Gastroesophageal sphincter (tissue), 4 donors: ENCODE data around the gene SCO2. TPM values are rescaled to one million over a fixed set of nuclear protein-coding genes. Genes with fewer than 3 reads are reported as not detected.

Experiments
- ATAC-seq: fragments of 150-250 bp; one replicate; pipeline ENCODE4 v1.9.1; 2016; ENCODE audit warnings: mild to moderate bottlenecking, moderate library complexity
- H3K27ac ChIP-seq, 4 donors: fragments of 200-600 bp; sonication (generic) in 3 of 4; 1 replicate in 3 of 4; 2 replicates in 1 of 4; pipeline ENCODE4 v1.5.1; 2016 to 2019
- H3K27me3 ChIP-seq: fragments of 200-600 bp; sonication (generic); one replicate; pipeline ENCODE4 v1.5.1; 2019
- H3K36me3 ChIP-seq, 2 donors: fragments of 200-600 bp; sonication (generic); one replicate each; pipeline ENCODE4 v1.5.1; 2019; ENCODE audit warnings: control low read depth in 1 of 2
- H3K4me1 ChIP-seq, 3 donors: fragments of 200-600 bp; sonication (generic); 1 replicate in 2 of 3; 2 replicates in 1 of 3; pipeline ENCODE4 v1.5.1; 2016 to 2019; ENCODE audit warnings: control low read depth in 2 of 3
- H3K4me3 ChIP-seq, 2 donors: fragments of 200-600 bp; sonication (generic); one replicate each; pipeline ENCODE4 v1.5.1; 2019; ENCODE audit warnings: mild to moderate bottlenecking in 1 of 2, moderate library complexity in 1 of 2
- H3K9me3 ChIP-seq, 3 donors: fragments of 200-600 bp; sonication (generic); one replicate each; pipeline ENCODE4 v1.5.1; 2017 to 2019; ENCODE audit warnings: control low read depth in 2 of 3
- EP300 ChIP-seq: sonication (generic); formaldehyde crosslinking; IDR thresholded peaks from one replicate; pipeline ENCODE4 v1.6.1; 2017; ENCODE audit warnings: antibody characterized with exemption, mild to moderate bottlenecking
- POLR2A ChIP-seq, 2 donors: fragments of 450-650 bp; IDR thresholded peaks; one replicate each; pipeline ENCODE4 v1.6.1; 2017; ENCODE audit warnings: antibody characterized with exemption in 2 of 2, mild to moderate bottlenecking in 2 of 2, moderate library complexity in 1 of 2
- POLR2AphosphoS5 ChIP-seq: sonication (generic); formaldehyde crosslinking; IDR thresholded peaks from one replicate; pipeline ENCODE4 v1.6.1; 2017; ENCODE audit warnings: antibody characterized with exemption
- WGBS, 2 donors: methylation state at CpG; one replicate each; pipeline ENCODE4 v1.1.5; 2018; ENCODE audit warnings: low coverage in 1 of 2; 5-methylcytosine and 5-hydroxymethylcytosine counted together
- total RNA-seq, 4 donors: library from RNA; depleted of rRNA; stranded (reverse); fragments of >200 nt; gene quantifications; one replicate each; pipeline ENCODE4 v1.1.0, GENCODE V29; 2016
- TF ChIP-seq, protein P1 (sequence below), 4 experiments: fragments of 200-600 bp in 2 of 4; fragments of 450-650 bp in 2 of 4; sonication (generic) in 1 of 4; IDR thresholded peaks; one replicate each; pipeline ENCODE4 v1.5.1; 2017 to 2019; ENCODE audit warnings: antibody characterized with exemption in 4 of 4, mild to moderate bottlenecking in 2 of 4, moderate library complexity in 2 of 4

Gene SCO2
- total RNA-seq, 4 donors from 2014 or later, result 1.2 to 1.8 TPM; not detected in 2

DNA sequence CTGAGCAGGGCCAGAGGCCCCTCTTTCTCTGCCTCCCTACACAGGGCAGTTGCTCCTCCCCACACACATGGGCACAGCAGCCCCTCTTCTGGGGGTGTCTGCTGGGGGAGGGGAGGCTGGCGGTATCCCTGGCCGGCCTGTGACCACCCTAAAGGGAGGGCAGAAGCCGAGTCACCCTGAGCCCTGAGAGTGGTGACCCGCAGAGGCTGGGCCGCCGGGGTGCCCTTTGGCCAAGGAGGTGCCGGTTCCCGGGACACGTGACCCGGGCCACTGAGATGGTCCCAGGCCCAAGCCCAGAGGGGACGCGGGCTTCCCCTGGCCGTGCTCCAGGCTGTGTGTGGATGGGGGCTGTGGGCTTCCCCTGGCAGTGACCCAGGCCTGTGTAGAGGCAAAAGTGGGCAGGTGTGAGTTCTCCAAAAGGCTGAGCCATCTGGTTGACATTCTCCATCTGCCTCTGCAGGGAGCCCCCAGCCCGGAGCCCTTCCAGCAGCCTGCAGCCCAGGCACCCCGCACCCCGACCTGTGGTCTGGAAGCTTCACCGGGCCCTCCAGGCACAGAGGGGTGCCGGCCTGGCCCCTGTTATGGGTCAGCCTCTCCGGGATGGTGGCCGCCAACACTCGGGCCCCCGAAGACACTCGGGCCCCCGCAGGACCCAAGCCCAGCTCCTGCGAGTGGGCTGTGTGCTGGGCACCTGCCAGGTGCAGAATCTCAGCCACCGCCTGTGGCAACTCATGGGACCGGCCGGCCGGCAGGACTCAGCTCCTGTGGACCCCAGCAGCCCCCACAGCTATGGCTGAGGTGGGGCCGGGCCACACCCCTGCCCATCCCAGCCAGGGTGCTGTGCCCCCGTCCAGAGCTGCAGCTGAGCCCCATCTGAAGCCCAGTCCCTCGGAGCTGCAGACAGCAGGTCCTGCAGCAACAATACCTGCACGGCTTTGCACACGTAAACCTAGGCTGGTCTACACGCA is 43.0 kb downstream of the SCO2 start:
- WGBS, 2 donors, result 93% methylated on average over 2 of the region's 35 CpGs; no CpG with 5 or more reads in 1 of the 2 donors
- H3K9me3 ChIP-seq, result no peaks in the 10 kb centered on the region
- peak overlapping the region in 1 of 2 donors; percentile 51 for H3K4me3 ChIP-seq
- peaks cover 0 to 19% (median 0%) of the 10 kb centered on the region in 3 donors for H3K4me1 ChIP-seq
- H3K27me3 ChIP-seq, result peaks cover 88% of the 10 kb centered on the region
- TF ChIP-seq POLR2AphosphoS5 (no peak), POLR2A (IDR thresholded peaks at IDR 0.05) (no peak), EP300 (no peak)
- TF ChIP-seq, protein P1, sequence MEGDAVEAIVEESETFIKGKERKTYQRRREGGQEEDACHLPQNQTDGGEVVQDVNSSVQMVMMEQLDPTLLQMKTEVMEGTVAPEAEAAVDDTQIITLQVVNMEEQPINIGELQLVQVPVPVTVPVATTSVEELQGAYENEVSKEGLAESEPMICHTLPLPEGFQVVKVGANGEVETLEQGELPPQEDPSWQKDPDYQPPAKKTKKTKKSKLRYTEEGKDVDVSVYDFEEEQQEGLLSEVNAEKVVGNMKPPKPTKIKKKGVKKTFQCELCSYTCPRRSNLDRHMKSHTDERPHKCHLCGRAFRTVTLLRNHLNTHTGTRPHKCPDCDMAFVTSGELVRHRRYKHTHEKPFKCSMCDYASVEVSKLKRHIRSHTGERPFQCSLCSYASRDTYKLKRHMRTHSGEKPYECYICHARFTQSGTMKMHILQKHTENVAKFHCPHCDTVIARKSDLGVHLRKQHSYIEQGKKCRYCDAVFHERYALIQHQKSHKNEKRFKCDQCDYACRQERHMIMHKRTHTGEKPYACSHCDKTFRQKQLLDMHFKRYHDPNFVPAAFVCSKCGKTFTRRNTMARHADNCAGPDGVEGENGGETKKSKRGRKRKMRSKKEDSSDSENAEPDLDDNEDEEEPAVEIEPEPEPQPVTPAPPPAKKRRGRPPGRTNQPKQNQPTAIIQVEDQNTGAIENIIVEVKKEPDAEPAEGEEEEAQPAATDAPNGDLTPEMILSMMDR (IDR thresholded peaks at IDR 0.05), result no peak
- no peak for ATAC-seq
- H3K36me3 ChIP-seq, result no peaks in the 10 kb centered on the region
- H3K27ac ChIP-seq, result no peak overlapping the region

DNA sequence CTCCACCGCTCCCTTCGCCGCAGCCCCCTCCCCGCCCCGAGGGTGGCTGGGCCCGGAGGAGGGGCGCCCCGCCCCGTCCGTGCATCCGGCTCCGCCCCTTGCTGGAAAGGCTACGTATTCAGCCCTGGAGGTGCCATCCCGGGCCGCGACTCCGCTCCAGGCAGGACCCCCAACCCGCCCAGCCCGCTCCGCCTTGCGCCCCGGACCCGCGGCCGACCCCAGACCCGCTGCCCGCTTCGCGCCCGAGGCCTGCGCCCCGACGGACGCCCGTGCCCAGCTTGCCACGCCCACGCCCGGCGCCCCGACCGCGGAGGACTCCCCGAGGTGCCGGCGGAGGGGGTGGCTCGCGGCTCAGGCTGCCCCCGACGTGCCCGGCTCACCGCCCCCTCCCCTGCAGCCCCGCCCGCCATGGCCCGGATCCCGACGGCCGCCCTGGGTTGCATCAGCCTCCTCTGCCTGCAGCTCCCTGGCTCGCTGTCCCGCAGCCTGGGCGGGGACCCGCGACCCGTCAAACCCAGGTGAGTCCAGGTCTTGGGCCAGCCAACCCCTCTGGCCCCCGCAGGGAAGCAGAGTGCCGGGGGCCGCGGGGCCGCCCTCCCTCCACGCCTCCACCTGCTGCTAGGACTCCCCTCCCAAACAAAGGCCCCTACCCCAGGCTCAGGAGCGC is 43.8 kb downstream of the SCO2 start, which contains the start of gene ADM2:
ADM2 (plus strand) TSS at position 104 of the 667 bp plus-strand sequence; CDS start at position 409, 305 bp downstream.
- no CpG with 5 or more reads among the region's 70 CpGs for WGBS, 2 donors
- ATAC-seq, result no peak
- no peak for TF ChIP-seq EP300
- TF ChIP-seq, protein P1 (IDR thresholded peaks at IDR 0.05), result no peak
- no peak for TF ChIP-seq POLR2AphosphoS5
- TF ChIP-seq POLR2A (IDR thresholded peaks at IDR 0.05), result no peak
- peaks cover 80% of the 10 kb centered on the region for H3K27me3 ChIP-seq
- no peak within 1 kb of the TSS for H3K27ac ChIP-seq
- H3K9me3 ChIP-seq, result no peaks in the 10 kb centered on the region
- no peaks in the 10 kb centered on the region for H3K36me3 ChIP-seq
- H3K4me3 ChIP-seq, result peak within 1 kb of the TSS in 1 of 2 donors; percentile 51
- H3K4me1 ChIP-seq, result peaks cover 0 to 19% (median 0%) of the 10 kb centered on the region in 3 donors

DNA sequence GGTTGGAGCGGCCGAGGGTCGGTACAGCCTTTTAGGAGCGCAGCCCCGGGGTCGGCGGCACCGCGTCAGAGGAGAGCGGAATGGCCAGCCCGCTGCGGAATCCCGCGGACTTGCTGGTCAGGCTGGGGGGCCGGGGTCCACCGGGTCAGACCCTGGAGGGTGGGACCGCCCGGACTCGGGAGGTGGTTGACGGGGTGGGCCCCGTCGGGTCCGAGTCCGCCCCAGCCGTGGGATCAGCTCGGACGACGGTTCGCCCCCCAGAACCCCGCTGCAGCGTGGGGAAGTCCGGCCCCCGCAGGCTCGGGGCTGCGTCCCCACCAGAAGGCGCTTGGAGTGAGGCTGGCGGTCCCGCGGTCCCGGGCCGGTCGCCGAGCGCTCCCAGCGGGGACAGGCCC is 44.4 kb downstream of the SCO2 start:
- Histone ChIP-seq H3K27me3 (peaks cover 75% of the 10 kb centered on the region), H3K4me3 (peak overlapping the region in 1 of 2 donors; percentile 51), H3K4me1 (peaks cover 0 to 19% (median 0%) of the 10 kb centered on the region in 3 donors), H3K36me3 (no peaks in the 10 kb centered on the region), H3K9me3 (no peaks in the 10 kb centered on the region), H3K27ac (no peak overlapping the region)
- WGBS, 2 donors, result no CpG with 5 or more reads among the region's 45 CpGs
- no peak for ATAC-seq
- no peak for TF ChIP-seq EP300
- TF ChIP-seq, protein P1 (IDR thresholded peaks at IDR 0.05), result no peak
- TF ChIP-seq POLR2AphosphoS5, result no peak
- no peak for TF ChIP-seq POLR2A (IDR thresholded peaks at IDR 0.05)

DNA sequence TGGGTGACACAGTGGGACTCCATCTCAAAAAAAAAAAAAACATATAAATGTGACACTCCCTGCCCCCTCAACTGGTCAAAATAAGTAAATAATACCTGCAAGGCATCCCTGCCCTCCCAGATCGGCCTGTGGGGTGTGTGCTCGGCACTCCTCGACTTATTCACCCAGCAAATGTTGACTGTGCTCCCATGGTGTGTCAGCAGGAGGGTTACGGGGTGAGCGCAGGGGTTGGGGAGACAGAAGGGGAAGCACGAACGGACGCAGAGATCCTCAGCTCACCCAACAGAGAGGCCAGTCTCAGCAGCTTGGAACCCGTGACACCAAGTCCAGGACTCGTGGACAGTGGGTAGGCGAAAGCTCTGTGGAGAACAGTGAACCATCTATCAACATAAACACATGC is 45.7 kb downstream of the SCO2 start:
- H3K36me3 ChIP-seq, result no peaks in the 10 kb centered on the region
- no peaks in the 10 kb centered on the region for H3K9me3 ChIP-seq
- ATAC-seq, result no peak
- no peak overlapping the region for H3K4me3 ChIP-seq
- peaks cover 61% of the 10 kb centered on the region for H3K27me3 ChIP-seq
- WGBS, 2 donors, result 60 to 75% methylated on average over 9 to 11 of the region's 11 CpGs
- TF ChIP-seq EP300 (no peak), POLR2AphosphoS5 (no peak), POLR2A (IDR thresholded peaks at IDR 0.05) (no peak)
- TF ChIP-seq, protein P1 (IDR thresholded peaks at IDR 0.05), result no peak
- H3K4me1 ChIP-seq, result peaks cover 0 to 27% (median 6%) of the 10 kb centered on the region in 3 donors
- no peak overlapping the region for H3K27ac ChIP-seq
